Left hindlimb (tissue), 1 donor: Measurements from ENCODE around the gene GOLGA3.

ENCODE experiments used
- DNase-seq: peaks from one replicate; pipeline ENCODE4 v3.0.0-alpha.2; 2018

GOLGA3 gene

DNA sequence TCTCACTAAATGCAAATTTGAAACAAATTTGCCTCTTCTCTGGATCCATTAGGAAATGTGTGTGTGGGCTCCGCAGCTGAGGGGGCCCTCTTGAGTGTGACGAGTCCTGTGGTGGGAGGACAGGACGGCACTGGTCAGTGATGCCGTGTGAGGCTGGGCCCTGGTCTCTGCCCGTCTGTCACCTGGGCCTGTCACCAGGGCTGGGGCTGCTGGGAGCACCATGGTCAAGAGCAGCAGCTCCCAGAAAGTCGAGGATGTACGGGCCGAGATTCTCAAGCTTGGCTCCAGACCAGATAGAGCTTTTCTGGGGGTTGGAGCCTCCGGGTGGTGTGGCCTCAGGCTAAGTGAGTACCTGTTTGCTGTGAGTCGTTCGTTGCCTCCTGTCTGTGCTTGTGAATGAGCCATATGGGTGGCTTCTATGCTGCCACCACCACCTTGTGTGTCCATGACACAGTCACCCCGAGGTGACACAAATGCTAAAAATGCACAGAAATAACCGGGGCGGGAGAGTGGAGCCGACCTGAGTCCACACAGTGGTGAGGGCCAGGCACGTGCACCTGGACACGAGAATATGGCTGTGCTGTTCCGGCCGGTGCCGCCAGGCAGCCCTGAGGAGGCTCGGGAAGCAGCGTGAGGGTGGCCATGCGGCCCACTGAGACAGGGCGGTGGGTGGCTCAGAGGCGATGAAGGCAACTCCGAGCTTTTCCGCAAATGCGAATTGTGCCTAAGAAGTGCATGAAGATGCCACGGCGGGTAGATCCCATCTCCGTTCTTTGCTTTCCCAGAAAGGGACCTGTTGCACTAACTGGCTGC is 109.3 kb downstream of the GOLGA3 start:
- no peak for DNase-seq
